Thyroid gland (tissue), 4 donors: Measurements from ENCODE around the gene TMEM144. TPM values are rescaled to one million over a fixed set of nuclear protein-coding genes. Genes with fewer than 3 reads are reported as not detected.

Experiments
- DNase-seq, 2 donors: peaks; one replicate each; pipeline ENCODE4 v3.0.0-alpha.2; 2019
- H3K27ac ChIP-seq, 3 donors: fragments of 200-600 bp; sonication (generic); 1 replicate in 2 of 3; 2 replicates in 1 of 3; pipeline ENCODE4 v1.5.1; 2016 to 2019; ENCODE audit warnings: mild to moderate bottlenecking in 1 of 3, moderate library complexity in 1 of 3
- H3K27me3 ChIP-seq: fragments of 200-600 bp; sonication (generic); one replicate; pipeline ENCODE4 v1.5.1; 2019
- H3K36me3 ChIP-seq, 2 donors: fragments of 200-600 bp; sonication (generic); one replicate each; pipeline ENCODE4 v1.5.1; 2016 to 2019
- H3K4me1 ChIP-seq, 2 donors: fragments of 200-600 bp; sonication (generic); one replicate each; pipeline ENCODE4 v1.5.1; 2017 to 2019
- H3K4me3 ChIP-seq, 3 donors: fragments of 200-600 bp; sonication (generic); replicated peaks in 1 of 3; 1 replicate in 2 of 3; 2 replicates in 1 of 3; pipeline ENCODE4 v1.5.1; 2016; ENCODE audit warnings: mild to moderate bottlenecking in 1 of 3
- H3K9me3 ChIP-seq: fragments of 200-600 bp; sonication (generic); one replicate; pipeline ENCODE4 v1.5.1; 2017
- CTCF ChIP-seq, 6 experiments: fragments of 200-600 bp in 3 of 6; fragments of 450-650 bp in 3 of 6; sonication (generic) in 3 of 6; IDR thresholded peaks; one replicate each; pipeline ENCODE4 v1.5.1; 2016 to 2019; ENCODE audit warnings: antibody characterized with exemption in 6 of 6, mild to moderate bottlenecking in 2 of 6, inconsistent platforms in 1 of 6, moderate library complexity in 1 of 6
- POLR2A ChIP-seq, 2 donors: fragments of 450-650 bp; IDR thresholded peaks; one replicate each; pipeline ENCODE4 v1.6.1; 2017; ENCODE audit warnings: antibody characterized with exemption in 2 of 2, mild to moderate bottlenecking in 2 of 2, moderate library complexity in 1 of 2
- WGBS, 2 donors: methylation state at CpG; one replicate each; pipeline ENCODE4 v1.1.5; 2017; 5-methylcytosine and 5-hydroxymethylcytosine counted together
- intact Hi-C: fragments of 100-400 bp; cut with DNase I; formaldehyde crosslinking; loops from one replicate; pipeline ENCODE4 v1.15.1; 2023
- total RNA-seq, 4 donors: library from RNA; depleted of rRNA; stranded (reverse); fragments of >200 nt; gene quantifications; one replicate each; pipeline ENCODE4 v1.2.3, GENCODE V29; 2016

The TMEM144 gene
- total RNA-seq, 4 donors from 2014 or later, result 22.1 to 34.9 (median 29.6) TPM

GRCh38 chr4:158179465-158179864, 30.8 kb upstream of the TMEM144 start:
- Histone ChIP-seq H3K4me1 (peaks cover 7 to 16% of the 10 kb centered on the region in 2 donors), H3K4me3 (no peak overlapping the region), H3K27ac (no peak overlapping the region), H3K27me3 (no peaks in the 10 kb centered on the region), H3K9me3 (no peaks in the 10 kb centered on the region), H3K36me3 (no peaks in the 10 kb centered on the region)
- TF ChIP-seq POLR2A (IDR thresholded peaks at IDR 0.05) (no peak), CTCF (IDR thresholded peaks at IDR 0.05) (no peak)
- intact Hi-C loops, result no loop called here
- 77 to 78% methylated on average over 3 of the region's 3 CpGs for WGBS, 2 donors
- no peak for DNase-seq

GRCh38 chr4:158181906-158182305, 28.4 kb upstream of the TMEM144 start:
- intact Hi-C loops, result no loop called here
- Histone ChIP-seq H3K27ac (no peak overlapping the region), H3K36me3 (no peaks in the 10 kb centered on the region), H3K4me1 (peaks cover 0 to 8% of the 10 kb centered on the region in 2 donors), H3K9me3 (no peaks in the 10 kb centered on the region), H3K4me3 (no peak overlapping the region), H3K27me3 (no peaks in the 10 kb centered on the region)
- TF ChIP-seq POLR2A (IDR thresholded peaks at IDR 0.05) (no peak), CTCF (IDR thresholded peaks at IDR 0.05) (no peak)
- DNase-seq, result no peak
- WGBS, 2 donors, result 77 to 85% methylated on average over 5 of the region's 5 CpGs

GRCh38 chr4:158182736-158183135, 27.6 kb upstream of the TMEM144 start:
- Histone ChIP-seq H3K36me3 (no peaks in the 10 kb centered on the region), H3K4me3 (no peak overlapping the region), H3K9me3 (no peaks in the 10 kb centered on the region), H3K4me1 (no peaks in the 10 kb centered on the region), H3K27ac (no peak overlapping the region), H3K27me3 (no peaks in the 10 kb centered on the region)
- no peak for DNase-seq
- intact Hi-C loops, result no loop called here
- WGBS, 2 donors, result 93 to 95% methylated on average over 15 of the region's 15 CpGs
- no peak for TF ChIP-seq POLR2A (IDR thresholded peaks at IDR 0.05)
- TF ChIP-seq CTCF (IDR thresholded peaks at IDR 0.05), result no peak

- no peak overlapping the region for H3K4me3 ChIP-seq
- H3K27ac ChIP-seq, result no peak overlapping the region
- no peaks in the 10 kb centered on the region for H3K27me3 ChIP-seq
- 66 to 76% methylated on average over 2 of the region's 2 CpGs for WGBS, 2 donors
- H3K36me3 ChIP-seq, result no peaks in the 10 kb centered on the region
- no peak for DNase-seq
- TF ChIP-seq POLR2A (IDR thresholded peaks at IDR 0.05), result no peak
- no peak for TF ChIP-seq CTCF (IDR thresholded peaks at IDR 0.05)
- no peaks in the 10 kb centered on the region for H3K9me3 ChIP-seq
- no peaks in the 10 kb centered on the region for H3K4me1 ChIP-seq
- intact Hi-C loops, result no loop called here
Measured at GRCh38 chr4:158186815-158187214, 23.5 kb upstream of the TMEM144 start.

GRCh38 chr4:158189422-158189821, 20.9 kb upstream of the TMEM144 start:
- TF ChIP-seq POLR2A (IDR thresholded peaks at IDR 0.05), result no peak
- TF ChIP-seq CTCF (IDR thresholded peaks at IDR 0.05), result no peak
- peaks cover 4 to 8% of the 10 kb centered on the region in 2 donors for H3K4me1 ChIP-seq
- no peak overlapping the region for H3K4me3 ChIP-seq
- 100% methylated on average over 1 of the region's 1 CpG for WGBS, 2 donors
- H3K27ac ChIP-seq, result no peak overlapping the region
- H3K27me3 ChIP-seq, result no peaks in the 10 kb centered on the region
- no peak for DNase-seq
- intact Hi-C loops, result no loop called here
- H3K9me3 ChIP-seq, result no peaks in the 10 kb centered on the region
- H3K36me3 ChIP-seq, result no peaks in the 10 kb centered on the region
